Hematopoietic multipotent progenitor cell treated with erythropoietin and hydrocortisone succinate and interleukin-3 and kit ligand, for 8 days (in vitro differentiated cells): ENCODE data around the gene SORCS2.

Experiments
- DNase-seq: peaks from one replicate; pipeline ENCODE4 v3.0.0-alpha.2; 2015

The SORCS2 gene

GRCh38 chr4:7187168-7187535 lies 5.2 kb upstream of the SORCS2 start:
- DNase-seq = no peak

- DNase-seq = no peak
Measured at GRCh38 chr4:7187691-7188090, 4.6 kb upstream of the SORCS2 start.

GRCh38 chr4:7189066-7189465 lies 3.3 kb upstream of the SORCS2 start:
- no peak for DNase-seq

- DNase-seq = no peak
Measured at GRCh38 chr4:7189475-7190277, 2.7 kb upstream of the SORCS2 start.

- DNase-seq = no peak
Measured at GRCh38 chr4:7190278-7190594, 2.1 kb upstream of the SORCS2 start.

GRCh38 chr4:7190691-7191545 lies 1.4 kb upstream of the SORCS2 start:
- DNase-seq = no peak

- DNase-seq = no peak
Measured at GRCh38 chr4:7191546-7192251, 639 bp upstream of the SORCS2 start.

- DNase-seq = no peak
Measured at GRCh38 chr4:7193030-7193958, 956 bp downstream of the SORCS2 start.

GRCh38 chr4:7194251-7195140 lies 2.2 kb downstream of the SORCS2 start:
- peak; percentile 20 for DNase-seq

GRCh38 chr4:7195141-7195515 lies 2.8 kb downstream of the SORCS2 start:
- no peak for DNase-seq

- DNase-seq = no peak
Measured at GRCh38 chr4:7195546-7196287, 3.4 kb downstream of the SORCS2 start.

- DNase-seq = no peak
Measured at GRCh38 chr4:7196288-7196651, 3.9 kb downstream of the SORCS2 start.

- DNase-seq = no peak
Measured at GRCh38 chr4:7196736-7197135, 4.4 kb downstream of the SORCS2 start.

- DNase-seq = no peak
Measured at GRCh38 chr4:7197910-7198309, 5.6 kb downstream of the SORCS2 start.

- DNase-seq = no peak
Measured at GRCh38 chr4:7198440-7199128, 6.2 kb downstream of the SORCS2 start.

GRCh38 chr4:7199129-7199725 lies 6.9 kb downstream of the SORCS2 start:
- DNase-seq = no peak

- DNase-seq = no peak
Measured at GRCh38 chr4:7199771-7200441, 7.6 kb downstream of the SORCS2 start.

- no peak for DNase-seq
Measured at GRCh38 chr4:7200801-7201200, 8.5 kb downstream of the SORCS2 start.
